Suppressor macrophage treated with lipopolysaccharide for 1 hour (primary cell): Measurements from ENCODE around the gene CTNNB1.

Experiments used
- DNase-seq, 3 donors: peaks; one replicate each; pipeline ENCODE4 v3.0.0-alpha.2; 2020 to 2022

CTNNB1 gene

GRCh38 chr3:41198950-41199865 is at the start of gene CTNNB1:
TSS of gene CTNNB1 (plus strand) at chr3:41199505. CDS start at chr3:41224069, 24,564 bp downstream.
- peak; percentile 95 to 98 (median 97) for DNase-seq

GRCh38 chr3:41155834-41156233 is 43.5 kb upstream of the CTNNB1 start:
- no peak for DNase-seq

GRCh38 chr3:41158947-41159346 is 40.4 kb upstream of the CTNNB1 start:
- peak; percentile 22 to 24 (median 23) for DNase-seq

GRCh38 chr3:41159588-41160189 is 39.6 kb upstream of the CTNNB1 start:
- no peak for DNase-seq

- DNase-seq = no peak
These were observed 36.8 kb upstream of the CTNNB1 start for GRCh38 chr3:41162541-41162940.

- no peak for DNase-seq
These were observed 36.3 kb upstream of the CTNNB1 start for GRCh38 chr3:41163006-41163405.

GRCh38 chr3:41163421-41163820 is 35.9 kb upstream of the CTNNB1 start:
- DNase-seq = no peak

- DNase-seq = no peak
These were observed 34.5 kb upstream of the CTNNB1 start for GRCh38 chr3:41164777-41165176.

- no peak for DNase-seq
These were observed 31.4 kb upstream of the CTNNB1 start for GRCh38 chr3:41167722-41168497.

- DNase-seq = peak in 1 of 3 donors; percentile 28
These were observed 30.3 kb upstream of the CTNNB1 start for GRCh38 chr3:41169023-41169422.

GRCh38 chr3:41173926-41174885 is 25.1 kb upstream of the CTNNB1 start:
- no peak for DNase-seq

GRCh38 chr3:41175365-41175764 is 23.9 kb upstream of the CTNNB1 start:
- DNase-seq = no peak

- DNase-seq = no peak
These were observed 22.7 kb upstream of the CTNNB1 start for GRCh38 chr3:41176596-41176995.

GRCh38 chr3:41178576-41178975 is 20.7 kb upstream of the CTNNB1 start:
- no peak for DNase-seq

GRCh38 chr3:41180396-41180795 is 18.9 kb upstream of the CTNNB1 start:
- no peak for DNase-seq

GRCh38 chr3:41182504-41183059 is 16.7 kb upstream of the CTNNB1 start:
- DNase-seq = no peak

- DNase-seq = no peak
These were observed 14.9 kb upstream of the CTNNB1 start for GRCh38 chr3:41184394-41184793.

GRCh38 chr3:41186297-41186696 is 13.0 kb upstream of the CTNNB1 start:
- no peak for DNase-seq

- DNase-seq = no peak
These were observed 11.0 kb upstream of the CTNNB1 start for GRCh38 chr3:41188306-41188705.

GRCh38 chr3:41190509-41191284 is 8.6 kb upstream of the CTNNB1 start:
- no peak for DNase-seq

GRCh38 chr3:41192885-41193284 is 6.4 kb upstream of the CTNNB1 start:
- no peak for DNase-seq
